Activated T-cell treated with anti-CD3 and anti-CD28 coated beads, Interleukin-2, amount 50 U/mL, for 4 hours (primary cell): ENCODE measurements around the gene CREB3. TPM values are rescaled to one million over a fixed set of nuclear protein-coding genes. Genes with fewer than 3 reads are reported as not detected.

Experiments
- ATAC-seq, 2 donors: fragments of 200-7000 bp; cut with Tn5 transposase; one replicate each; pipeline ENCODE4 v1.10.0; 2021
- DNase-seq: peaks from one replicate; pipeline ENCODE4 v3.0.0-alpha.2; 2020
- H3K27me3 Mint-ChIP-seq: one replicate; pipeline ENCODE4 v1.8.0; 2021; ENCODE audit warnings: low read depth, mixed read lengths
- H3K36me3 Mint-ChIP-seq: one replicate; pipeline ENCODE4 v1.8.0; 2022; ENCODE audit warnings: mixed read lengths; ENCODE audit not compliant: insufficient read depth
- H3K4me1 Mint-ChIP-seq: one replicate; pipeline ENCODE4 v1.8.0; 2021; ENCODE audit warnings: low read depth, mixed read lengths
- H3K4me3 Mint-ChIP-seq: one replicate; pipeline ENCODE4 v1.8.0; 2021; ENCODE audit warnings: mild to moderate bottlenecking, moderate library complexity, mixed read lengths
- H3K9me3 Mint-ChIP-seq: one replicate; pipeline ENCODE4 v1.8.0; 2021; ENCODE audit warnings: mixed read lengths
- total RNA-seq, 3 donors: library from RNA; stranded (reverse); gene quantifications; one replicate each; pipeline ENCODE4 v1.2.1, GENCODE V29; 2021

Gene CREB3
- total RNA-seq, 3 donors from 2014 or later: 22.9 to 27.5 (median 23.6) TPM

DNA sequence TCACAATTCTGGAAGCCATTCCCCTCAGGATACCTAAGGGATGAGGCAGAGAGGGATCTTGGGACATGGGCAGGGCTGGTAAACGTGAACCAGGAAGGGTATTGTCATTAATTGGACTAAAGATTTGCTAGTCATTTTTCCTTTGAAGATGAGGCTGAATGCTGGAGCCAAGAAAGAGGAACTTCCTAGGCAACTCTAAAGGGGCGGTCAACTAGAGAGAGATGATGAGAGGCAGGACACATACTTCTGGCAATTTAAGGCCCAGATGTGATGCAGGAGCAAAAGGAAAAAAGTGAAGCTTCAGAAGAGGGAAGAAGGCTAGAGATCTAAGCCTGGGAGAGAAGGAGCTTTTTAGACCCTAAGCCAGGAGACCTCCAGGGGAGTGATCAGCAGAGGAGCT is 11.0 kb downstream of the CREB3 start:
- no peak for ATAC-seq
- Mint-ChIP-seq H3K4me3 (no peak overlapping the region), H3K9me3 (no peaks in the 10 kb centered on the region), H3K4me1 (peaks cover 49% of the 10 kb centered on the region), H3K27me3 (no peaks in the 10 kb centered on the region), H3K36me3 (peaks cover 30% of the 10 kb centered on the region)
- DNase-seq: no peak

DNA sequence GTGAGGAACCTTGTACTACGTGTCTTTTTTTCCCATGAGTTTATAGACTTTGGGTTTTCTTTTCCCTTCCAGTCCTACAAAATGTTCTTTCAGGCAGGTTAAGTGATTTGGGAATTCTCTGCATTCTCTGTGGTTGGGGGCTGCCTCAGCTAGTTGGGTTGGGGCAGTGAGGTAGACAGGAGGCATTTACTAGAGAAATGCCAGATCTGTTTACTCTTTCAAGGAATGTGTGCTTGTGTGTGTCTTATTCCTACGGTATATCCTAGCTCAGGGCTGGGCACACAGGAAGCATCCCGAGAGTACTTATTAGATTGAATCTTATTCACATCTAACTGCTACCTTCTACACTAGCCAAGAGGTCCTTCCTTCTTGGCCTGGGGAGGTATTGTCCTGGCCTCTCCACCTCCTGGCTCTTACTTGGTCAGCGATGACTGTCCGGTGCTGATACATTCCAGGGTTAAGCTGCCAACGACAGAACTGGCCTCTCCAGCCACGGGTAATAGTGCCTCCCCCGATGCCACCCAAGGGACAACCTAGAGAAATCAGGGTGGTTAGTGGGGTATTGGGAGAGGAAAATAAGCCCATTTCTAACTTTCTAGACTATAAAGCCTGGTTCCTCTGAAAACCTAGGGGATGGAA is 11.5 kb downstream of the CREB3 start:
- ATAC-seq (no peak), DNase-seq (no peak)
- peaks cover 26% of the 10 kb centered on the region for H3K36me3 Mint-ChIP-seq
- no peaks in the 10 kb centered on the region for H3K27me3 Mint-ChIP-seq
- no peak overlapping the region for H3K4me3 Mint-ChIP-seq
- H3K9me3 Mint-ChIP-seq: no peaks in the 10 kb centered on the region
- H3K4me1 Mint-ChIP-seq: peaks cover 49% of the 10 kb centered on the region

DNA sequence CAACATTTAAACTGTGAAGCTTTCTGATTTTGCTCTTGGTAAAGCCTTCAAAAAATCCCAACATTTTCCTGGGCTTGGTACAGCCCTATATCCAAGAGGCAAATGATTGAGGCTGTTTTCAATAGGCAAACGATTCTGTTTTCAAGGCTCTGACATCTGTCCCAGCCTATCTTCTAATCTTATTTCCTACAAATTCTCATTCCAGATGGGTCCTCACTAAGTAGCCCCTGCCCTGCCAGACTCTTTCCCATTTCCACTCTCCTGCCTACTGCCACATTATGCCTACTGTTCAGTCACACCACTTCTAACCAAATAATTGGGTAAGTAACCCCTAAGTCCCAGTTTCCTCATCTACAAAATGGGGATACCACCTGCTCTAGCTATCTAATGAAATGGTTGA is 13.1 kb downstream of the CREB3 start:
- H3K9me3 Mint-ChIP-seq: no peaks in the 10 kb centered on the region
- H3K27me3 Mint-ChIP-seq: no peaks in the 10 kb centered on the region
- peak overlapping the region; percentile 62 for H3K4me3 Mint-ChIP-seq
- ATAC-seq (no peak), DNase-seq (no peak)
- peaks cover 58% of the 10 kb centered on the region for H3K4me1 Mint-ChIP-seq
- peaks cover 20% of the 10 kb centered on the region for H3K36me3 Mint-ChIP-seq

DNA sequence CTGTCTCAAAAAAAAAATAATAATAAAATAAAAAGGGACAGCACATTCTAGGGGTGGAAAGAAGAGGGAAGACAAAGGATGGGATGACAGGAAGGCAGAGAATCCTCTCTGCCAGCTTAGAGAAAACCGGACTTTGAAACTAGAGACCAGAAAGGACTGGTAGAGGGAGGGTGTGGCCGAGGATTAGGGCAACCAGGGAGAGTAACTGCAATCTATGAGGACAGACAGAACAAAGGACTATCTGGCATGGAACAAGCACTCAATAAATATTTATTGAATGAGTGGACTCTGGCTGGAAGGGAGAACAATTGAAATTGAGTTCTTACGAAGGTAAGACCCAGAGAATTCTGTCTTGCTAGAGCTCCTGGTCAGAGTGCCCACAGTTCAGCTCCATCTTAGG is 14.1 kb downstream of the CREB3 start:
- H3K36me3 Mint-ChIP-seq: peaks cover 23% of the 10 kb centered on the region

DNA sequence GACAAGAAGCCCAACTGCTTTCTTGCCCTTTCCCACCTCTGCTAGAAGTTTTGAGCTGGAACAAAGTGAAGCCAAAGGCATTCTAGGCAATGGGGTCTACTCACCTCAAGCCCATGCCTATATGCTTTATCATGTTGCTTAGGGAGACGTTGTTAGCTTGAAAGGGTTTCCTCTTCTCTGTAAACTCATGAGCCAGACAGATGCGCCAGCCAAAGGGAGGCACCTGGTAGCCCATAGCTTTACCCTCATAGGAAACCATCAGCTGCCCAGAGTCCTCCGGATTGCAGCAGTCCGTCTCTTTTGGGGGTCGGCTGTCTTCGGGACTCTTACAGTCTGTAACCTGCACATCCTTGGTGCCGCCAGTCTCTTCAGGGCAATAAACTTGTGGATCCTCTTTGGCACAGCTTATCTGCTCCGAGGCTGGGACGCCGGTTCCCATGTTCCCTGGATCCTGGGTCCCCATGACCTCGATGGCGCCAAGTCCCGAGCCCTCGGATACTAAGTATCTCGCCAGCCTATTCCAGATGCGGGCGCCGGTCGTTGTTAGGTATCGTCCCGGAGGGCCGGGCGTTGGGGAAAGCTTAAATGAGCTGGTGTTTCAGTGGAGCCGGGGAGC is 15.9 kb downstream of the CREB3 start:
- peaks cover 22% of the 10 kb centered on the region for H3K36me3 Mint-ChIP-seq
- DNase-seq (no peak), ATAC-seq (peak in 1 of 2 donors; percentile 2)
- H3K4me3 Mint-ChIP-seq: peak overlapping the region; percentile 90
- no peaks in the 10 kb centered on the region for H3K27me3 Mint-ChIP-seq
- H3K9me3 Mint-ChIP-seq: no peaks in the 10 kb centered on the region
- peaks cover 46% of the 10 kb centered on the region for H3K4me1 Mint-ChIP-seq

More for the DNA sequence above, 14.1 kb downstream of the CREB3 start:
- no peak for DNase-seq
- Mint-ChIP-seq H3K27me3 (no peaks in the 10 kb centered on the region), H3K9me3 (no peaks in the 10 kb centered on the region), H3K4me1 (peaks cover 57% of the 10 kb centered on the region), H3K4me3 (peak overlapping the region; percentile 90)
- no peak for ATAC-seq

DNA sequence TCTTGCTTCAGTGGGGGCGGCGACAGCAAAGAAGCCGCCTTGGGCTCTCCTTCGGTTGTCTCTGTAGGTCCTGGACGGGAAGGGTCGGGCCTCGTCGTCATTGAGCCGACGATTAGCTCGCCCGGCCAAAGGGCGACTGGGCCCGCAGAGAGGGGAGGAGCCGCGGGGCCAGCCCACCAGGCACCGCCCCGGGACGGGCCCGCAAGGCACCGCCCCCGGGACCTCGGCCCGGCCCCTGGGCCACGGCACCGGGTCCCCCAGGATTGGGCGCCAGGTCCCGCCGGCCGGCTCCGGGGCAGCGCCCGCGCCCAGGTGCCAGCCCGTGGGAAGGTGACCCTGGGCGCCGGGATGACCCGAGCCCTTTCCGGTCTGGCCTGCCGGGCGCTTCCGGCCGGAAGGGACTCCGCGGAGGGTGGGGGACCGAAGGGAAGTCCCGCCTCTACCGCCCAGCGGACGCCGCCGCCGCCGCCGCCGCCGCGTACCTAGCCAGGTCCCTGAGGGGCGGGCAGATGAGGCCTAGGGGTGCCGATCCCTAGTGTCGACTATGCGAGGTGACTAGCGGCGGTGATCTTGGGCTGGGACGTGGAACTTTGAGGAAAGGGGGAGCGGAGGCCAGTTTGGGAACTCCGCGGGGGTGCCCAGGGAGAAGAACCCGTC is 16.5 kb downstream of the CREB3 start, which contains the start of the genes GBA2 and RGP1:
TSS of gene GBA2 (minus strand) at position 371 of the 657 bp plus-strand sequence. CDS start 524 bp downstream, outside the sequence.
TSS of gene RGP1 (plus strand) at position 430 of the 657 bp plus-strand sequence. CDS start 469 bp downstream, outside the sequence.
- H3K9me3 Mint-ChIP-seq: no peaks in the 10 kb centered on the region
- ATAC-seq (peak; percentile 88 to 90), DNase-seq (peak; percentile 53)
- peaks cover 44% of the 10 kb centered on the region for H3K4me1 Mint-ChIP-seq
- H3K4me3 Mint-ChIP-seq: peak within 1 kb of the TSS; percentile 93
- H3K36me3 Mint-ChIP-seq: peaks cover 23% of the 10 kb centered on the region
- H3K27me3 Mint-ChIP-seq: no peaks in the 10 kb centered on the region

DNA sequence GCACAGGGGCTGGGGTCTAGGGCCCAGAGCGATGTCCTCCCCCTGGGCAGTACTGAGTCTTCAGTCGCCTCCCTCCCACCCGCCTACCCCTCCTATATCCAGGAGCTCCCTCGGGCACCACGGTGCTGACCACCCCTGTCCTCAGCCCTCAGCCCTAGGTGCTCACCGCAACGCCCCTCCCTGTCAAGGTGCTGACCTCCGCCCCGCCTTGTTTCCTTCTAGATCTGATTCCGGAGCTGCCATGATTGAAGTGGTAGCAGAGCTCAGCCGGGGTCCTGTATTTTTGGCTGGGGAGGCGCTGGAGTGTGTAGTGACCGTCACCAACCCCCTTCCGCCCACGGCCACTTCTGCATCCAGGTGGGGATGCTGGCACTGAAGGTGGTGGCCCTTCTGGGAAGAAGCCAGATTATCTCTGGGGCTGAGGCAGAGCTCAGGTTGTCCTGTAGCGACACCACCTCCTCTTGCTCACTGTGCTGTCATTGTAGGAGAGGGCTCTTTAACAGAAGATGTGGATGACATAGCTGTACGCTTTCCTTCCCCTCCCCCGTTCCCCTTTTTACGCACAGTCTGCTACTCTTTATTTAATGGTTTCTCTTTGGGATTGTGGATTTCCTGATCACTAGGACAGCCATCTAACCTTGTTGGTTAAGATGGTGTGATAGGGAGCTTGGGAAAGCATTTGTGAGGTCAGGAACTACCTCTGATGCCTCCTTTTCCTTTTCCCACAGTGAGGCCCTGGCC is 17.2 kb downstream of the CREB3 start:
- H3K4me3 Mint-ChIP-seq: peak overlapping the region; percentile 93
- H3K4me1 Mint-ChIP-seq: peaks cover 40% of the 10 kb centered on the region
- H3K9me3 Mint-ChIP-seq: no peaks in the 10 kb centered on the region
- DNase-seq (peak; percentile 26), ATAC-seq (peak; percentile 55 to 57)
- no peaks in the 10 kb centered on the region for H3K27me3 Mint-ChIP-seq
- H3K36me3 Mint-ChIP-seq: peaks cover 23% of the 10 kb centered on the region

DNA sequence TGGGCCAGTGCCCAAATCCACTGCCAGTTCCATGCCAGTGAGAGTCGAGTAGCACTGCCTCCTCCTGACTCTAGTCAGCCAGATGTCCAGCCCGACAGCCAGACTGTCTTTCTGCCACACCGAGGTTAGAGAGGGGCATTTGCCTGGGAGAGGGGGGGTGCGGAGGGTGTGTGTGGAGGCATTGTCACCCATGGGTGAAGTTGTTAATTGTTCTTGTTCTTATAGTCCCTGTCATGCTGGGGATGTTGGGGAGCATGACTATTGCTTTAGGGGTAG is 17.7 kb downstream of the CREB3 start:
- no peak for DNase-seq
- Mint-ChIP-seq H3K4me3 (peak overlapping the region; percentile 93), H3K36me3 (peaks cover 23% of the 10 kb centered on the region), H3K4me1 (peaks cover 39% of the 10 kb centered on the region), H3K9me3 (no peaks in the 10 kb centered on the region), H3K27me3 (no peaks in the 10 kb centered on the region)
- ATAC-seq: no peak

DNA sequence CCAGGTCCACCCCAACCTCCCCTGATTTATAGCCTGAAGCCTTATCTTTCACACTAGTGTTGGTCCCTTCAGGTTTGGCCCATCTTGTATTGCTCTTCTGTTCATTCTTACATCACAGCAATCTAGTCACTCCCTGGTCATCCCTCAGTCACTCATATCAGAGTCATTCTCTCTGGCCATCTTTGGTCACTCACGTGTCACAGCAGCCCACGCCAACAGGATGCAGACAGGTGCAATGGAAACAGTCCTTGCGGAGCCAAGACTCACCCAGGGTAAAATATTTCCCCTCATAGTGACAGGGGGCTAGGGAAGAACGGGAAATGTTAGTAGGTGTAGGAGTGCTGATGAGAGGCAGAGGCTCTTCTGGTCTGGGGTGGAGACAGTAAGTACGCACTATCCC is 21.0 kb downstream of the CREB3 start:
- peaks cover 18% of the 10 kb centered on the region for H3K36me3 Mint-ChIP-seq
- DNase-seq: no peak
- H3K4me3 Mint-ChIP-seq: no peak overlapping the region

DNA sequence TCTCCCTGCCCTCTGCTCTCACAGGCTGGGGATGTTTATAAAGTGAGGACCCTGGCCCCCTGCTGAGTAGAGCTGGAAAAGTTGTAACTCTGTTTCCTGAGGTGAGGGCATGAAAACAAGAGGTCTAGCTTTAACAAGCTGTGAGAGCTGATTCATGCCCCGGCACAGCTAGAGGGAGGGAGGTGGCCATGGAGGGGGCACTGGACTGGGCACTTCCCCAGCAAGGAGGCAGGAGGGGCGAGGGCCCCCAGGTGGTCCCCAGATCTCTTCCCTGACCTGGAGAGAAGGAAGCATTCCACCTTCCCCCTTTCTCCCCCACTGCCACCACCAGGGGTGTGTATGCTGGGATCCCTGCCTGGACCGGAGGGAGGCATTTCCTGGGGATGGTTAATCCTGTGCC is 21.8 kb downstream of the CREB3 start, which contains the start of gene MSMP:
TSS of gene MSMP (minus strand) at position 13 of the 400 bp plus-strand sequence. CDS start 147 bp downstream, outside the sequence.
- no peak for ATAC-seq
- H3K36me3 Mint-ChIP-seq: peaks cover 18% of the 10 kb centered on the region
- H3K9me3 Mint-ChIP-seq: no peaks in the 10 kb centered on the region
- H3K27me3 Mint-ChIP-seq: no peaks in the 10 kb centered on the region
- no peak for DNase-seq
- peaks cover 37% of the 10 kb centered on the region for H3K4me1 Mint-ChIP-seq
- peak within 1 kb of the TSS; percentile 14 for H3K4me3 Mint-ChIP-seq

More for the DNA sequence above, 21.0 kb downstream of the CREB3 start:
- no peaks in the 10 kb centered on the region for H3K27me3 Mint-ChIP-seq
- H3K9me3 Mint-ChIP-seq: no peaks in the 10 kb centered on the region
- no peak for ATAC-seq
- peaks cover 31% of the 10 kb centered on the region for H3K4me1 Mint-ChIP-seq

DNA sequence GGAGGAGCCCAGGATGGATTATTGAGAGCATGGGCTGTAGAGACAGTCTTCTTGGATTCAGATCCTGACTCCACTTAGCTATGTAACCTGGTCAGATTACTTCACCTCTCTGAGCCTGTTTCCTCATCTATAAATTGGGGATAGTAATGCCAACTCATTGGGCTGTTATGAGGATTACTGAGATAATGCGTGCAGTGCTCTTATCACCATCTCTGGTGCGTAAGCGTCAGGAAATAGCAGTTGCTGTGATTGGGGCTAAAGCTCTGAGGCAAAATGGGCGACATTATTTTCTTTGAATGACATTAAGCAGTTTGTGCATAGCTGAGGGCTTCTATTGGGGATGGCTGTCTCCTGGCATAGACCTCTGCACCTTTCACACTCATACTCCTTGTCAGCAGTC is 22.6 kb downstream of the CREB3 start:
- DNase-seq: no peak
- no peak for ATAC-seq
- Mint-ChIP-seq H3K27me3 (no peaks in the 10 kb centered on the region), H3K9me3 (no peaks in the 10 kb centered on the region), H3K4me1 (peaks cover 38% of the 10 kb centered on the region), H3K36me3 (peaks cover 18% of the 10 kb centered on the region), H3K4me3 (peak overlapping the region; percentile 14)

DNA sequence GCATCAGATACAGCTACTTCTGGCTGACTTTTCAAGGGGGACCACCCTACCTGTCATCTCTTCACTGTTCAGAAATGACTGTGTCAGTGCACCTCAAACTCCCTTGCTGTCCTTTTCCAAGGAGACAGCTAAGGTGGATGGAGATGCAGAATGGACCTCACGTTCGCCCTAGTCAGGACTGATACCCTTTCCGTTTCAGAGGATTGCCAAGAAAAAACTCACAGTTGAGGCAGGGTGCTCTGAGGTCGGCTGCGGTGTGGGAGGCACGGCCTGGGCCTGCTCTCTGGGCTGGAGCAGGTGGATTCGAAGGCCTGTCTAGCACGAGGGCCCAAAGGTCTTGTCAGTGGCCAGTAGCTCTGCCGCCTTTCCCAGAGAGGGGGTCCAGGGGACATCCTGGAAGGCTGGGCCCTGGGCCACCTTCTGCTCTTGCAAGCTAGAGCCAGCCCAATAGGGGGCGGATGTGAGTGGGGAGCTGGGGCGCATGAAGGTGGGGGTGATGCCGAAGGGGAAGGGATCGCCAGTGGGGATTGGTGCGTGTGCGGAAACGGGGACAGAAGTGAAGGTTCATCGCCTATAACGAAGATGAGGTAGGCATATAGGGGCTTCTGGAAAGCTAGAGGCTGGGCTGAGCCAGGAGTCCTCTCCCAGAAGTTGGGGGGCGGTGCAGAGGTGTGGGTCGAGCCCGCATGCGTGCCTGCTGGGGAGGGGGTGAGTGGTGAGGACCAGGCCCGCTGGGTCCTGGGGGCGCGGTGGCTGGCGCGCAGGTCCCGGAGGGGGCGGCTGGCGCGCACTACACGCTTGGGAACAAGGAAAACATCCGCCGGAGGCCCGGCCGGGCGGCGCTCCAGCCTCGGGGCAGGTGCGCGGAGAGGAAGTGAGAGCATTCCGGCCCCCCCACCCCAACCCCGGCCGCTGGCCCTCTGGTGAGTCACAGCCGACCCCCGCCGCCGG is 24.1 kb downstream of the CREB3 start:
- peaks cover 15% of the 10 kb centered on the region for H3K36me3 Mint-ChIP-seq
- peak; percentile 76 for DNase-seq
- H3K9me3 Mint-ChIP-seq: no peaks in the 10 kb centered on the region
- ATAC-seq: peak; percentile 88 to 92
- H3K27me3 Mint-ChIP-seq: no peaks in the 10 kb centered on the region
- H3K4me1 Mint-ChIP-seq: peaks cover 35% of the 10 kb centered on the region
- peak overlapping the region; percentile 97 for H3K4me3 Mint-ChIP-seq

DNA sequence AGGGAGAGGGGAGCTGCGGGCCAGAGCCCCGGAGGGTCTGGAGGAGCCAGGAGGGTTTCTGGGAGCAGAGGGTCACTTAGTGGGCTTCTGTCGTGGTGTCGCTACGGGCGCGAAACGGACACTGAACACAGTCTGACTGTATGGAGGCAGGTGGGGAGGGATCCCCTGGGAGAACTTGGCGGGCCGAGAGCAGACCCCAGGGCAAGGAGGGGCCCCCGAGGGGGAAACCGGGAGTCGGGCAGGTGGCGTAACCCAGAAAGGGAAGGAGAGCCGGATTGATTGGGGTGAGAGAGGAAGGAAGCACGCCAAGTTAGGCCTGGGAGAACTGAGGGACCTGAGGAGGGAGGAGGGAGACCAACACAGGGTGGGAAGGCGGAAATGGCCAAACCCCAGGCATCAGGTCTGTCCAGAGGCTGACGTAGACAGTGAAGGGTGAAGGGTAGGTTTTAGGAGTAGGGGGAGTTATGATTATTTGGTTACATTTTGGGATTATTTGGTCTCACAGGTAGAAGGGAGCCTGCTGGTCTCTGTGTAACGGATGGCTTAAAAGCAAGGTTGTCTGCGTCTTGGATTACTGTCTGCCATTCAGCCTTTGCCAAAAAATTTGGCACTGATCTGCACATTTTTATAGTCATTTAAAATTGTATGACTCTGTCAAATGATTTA is 24.9 kb downstream of the CREB3 start:
- H3K36me3 Mint-ChIP-seq: peaks cover 12% of the 10 kb centered on the region
- no peaks in the 10 kb centered on the region for H3K27me3 Mint-ChIP-seq
- DNase-seq (no peak), ATAC-seq (peak; percentile 18 to 24)
- peak overlapping the region; percentile 97 for H3K4me3 Mint-ChIP-seq
- H3K4me1 Mint-ChIP-seq: peaks cover 40% of the 10 kb centered on the region
- H3K9me3 Mint-ChIP-seq: no peaks in the 10 kb centered on the region
